Measurements from ENCODE around the gene NEO1.
A peak's percentile ranks its signal among the peaks of the same experiment; 100 is the strongest.

NEO1 gene

GRCh38 chr15:73247331-73247730 is 195.1 kb downstream of the NEO1 start:
- DNase-seq (ENCODE audit: low read depth in 2 of 2, low spot score in 1 of 2): no peak

DNA sequence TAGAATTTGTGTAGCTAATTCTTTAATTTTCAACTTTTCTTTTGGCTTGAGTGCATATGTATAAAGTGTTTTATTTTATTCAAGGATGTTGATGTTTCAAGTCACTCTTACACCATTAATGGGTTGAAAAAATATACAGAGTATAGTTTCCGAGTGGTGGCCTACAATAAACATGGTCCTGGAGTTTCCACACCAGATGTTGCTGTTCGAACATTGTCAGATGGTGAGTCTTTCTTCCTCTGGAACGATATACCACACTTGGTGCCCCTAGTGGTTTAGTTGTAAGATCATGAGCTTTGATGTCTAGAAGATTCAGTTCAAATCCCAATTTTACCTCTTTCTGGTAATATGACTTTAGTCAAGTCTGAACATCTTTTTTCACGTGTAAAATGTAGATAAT is 197.2 kb downstream of the NEO1 start:
- DNase-seq (ENCODE audit: low read depth in 2 of 2, low spot score in 1 of 2): no peak

DNA sequence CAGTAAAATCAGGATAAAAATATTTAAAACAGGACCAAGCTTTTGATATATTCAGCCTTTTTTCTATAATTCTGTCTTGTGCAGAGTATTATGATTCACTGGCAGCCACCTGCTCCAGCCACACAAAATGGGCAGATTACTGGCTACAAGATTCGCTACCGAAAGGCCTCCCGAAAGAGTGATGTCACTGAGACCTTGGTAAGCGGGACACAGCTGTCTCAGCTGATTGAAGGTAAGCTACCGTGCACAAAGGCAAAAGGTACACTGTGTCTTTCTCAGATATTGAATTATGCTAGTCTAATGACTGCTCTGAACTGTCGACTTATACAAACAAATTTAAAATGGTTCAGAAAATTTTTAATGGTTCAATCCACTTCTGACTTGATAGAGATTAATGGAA is 202.3 kb downstream of the NEO1 start:
- DNase-seq (ENCODE audit: low read depth in 2 of 2, low spot score in 1 of 2): no peak

DNA sequence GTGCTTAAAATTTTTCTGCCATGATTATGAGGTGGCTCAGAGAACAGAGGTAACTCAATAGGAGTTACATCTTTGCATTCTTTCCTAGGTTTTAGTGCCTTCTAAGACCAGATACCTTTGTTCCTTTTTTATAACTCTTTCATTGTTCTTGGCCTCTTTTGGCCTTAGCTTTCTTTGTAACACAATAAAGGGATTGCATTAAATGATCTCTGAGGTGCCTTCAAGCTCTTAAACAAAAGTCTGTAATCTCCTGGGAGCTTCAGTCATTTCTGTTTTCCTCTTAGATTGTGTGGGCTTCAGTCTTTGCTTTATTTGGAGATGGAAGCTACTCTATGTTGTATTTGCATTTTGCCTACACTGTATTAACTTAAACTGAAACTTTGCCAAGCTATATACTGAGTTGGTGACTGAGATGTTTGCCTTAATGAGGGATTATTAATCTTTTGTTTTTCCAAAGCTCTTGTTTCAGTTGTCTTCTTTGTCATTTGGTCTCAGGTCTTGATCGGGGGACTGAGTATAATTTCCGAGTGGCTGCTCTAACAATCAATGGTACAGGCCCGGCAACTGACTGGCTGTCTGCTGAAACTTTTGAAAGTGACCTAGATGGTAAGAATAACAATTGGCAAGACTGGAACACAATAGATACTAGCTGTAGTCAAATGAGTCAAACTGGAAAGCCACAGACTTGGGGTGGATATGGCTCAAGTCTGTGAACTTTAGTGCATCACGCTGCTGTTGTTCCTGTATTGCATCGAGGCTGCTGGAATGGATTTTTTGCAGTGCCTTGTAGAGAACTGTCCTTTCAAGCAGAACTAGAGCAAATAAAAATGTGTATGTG is 206.2 kb downstream of the NEO1 start:
- no peak for DNase-seq (ENCODE audit: low read depth in 2 of 2, low spot score in 1 of 2)

DNA sequence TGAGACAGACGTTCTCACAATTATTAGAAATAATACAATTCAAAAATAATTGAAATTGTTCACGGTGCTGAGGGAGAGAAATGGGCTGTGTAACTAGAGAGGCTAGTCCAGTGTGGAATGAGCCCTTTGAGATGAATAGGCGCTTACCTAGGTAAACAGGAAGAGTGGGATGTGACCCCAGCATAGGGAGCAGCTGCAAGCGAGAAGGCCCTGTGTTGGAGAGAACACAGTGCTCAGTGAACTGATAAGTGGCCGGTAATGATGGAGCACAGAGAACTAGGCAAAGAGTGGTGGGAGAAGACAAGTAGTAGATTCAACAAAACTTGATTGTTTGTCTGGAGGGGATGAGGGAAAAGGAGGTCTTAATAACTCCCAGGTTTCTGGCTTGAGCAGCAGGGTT is 212.6 kb downstream of the NEO1 start:
- no peak for DNase-seq (ENCODE audit: low read depth in 2 of 2, low spot score in 1 of 2)

DNA sequence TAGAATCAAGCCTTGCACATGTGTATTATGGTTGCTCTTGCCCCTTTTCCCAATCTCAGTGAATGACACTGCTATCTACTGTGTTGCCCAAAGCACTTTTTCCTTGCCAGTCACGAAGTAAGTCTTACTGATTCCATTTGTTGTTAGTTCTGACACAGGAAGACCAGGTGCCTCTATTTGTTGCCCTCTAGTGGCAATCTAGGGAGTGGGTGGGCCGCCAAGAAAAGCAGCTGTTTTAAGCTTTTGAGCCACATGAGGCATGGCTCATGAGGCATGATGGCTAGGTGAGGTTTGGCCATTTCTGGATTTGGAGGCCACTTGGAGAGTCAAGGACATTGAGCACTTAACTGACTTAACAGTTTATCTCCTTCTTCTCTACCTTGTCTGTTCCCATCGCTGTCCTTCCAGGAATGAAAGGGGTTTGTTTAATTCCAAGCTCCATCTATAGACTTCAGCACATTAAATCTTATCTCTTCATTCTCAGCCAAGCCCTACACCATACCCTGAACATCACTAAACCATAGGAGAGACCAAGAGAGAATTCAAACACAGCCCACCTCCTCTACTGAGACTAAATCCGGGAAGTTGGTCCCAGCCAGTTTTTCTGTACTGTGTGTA is 213.4 kb downstream of the NEO1 start:
- DNase-seq (ENCODE audit: low read depth in 2 of 2, low spot score in 1 of 2): peak; percentile 6 to 10

- DNase-seq (ENCODE audit: low read depth in 2 of 2, low spot score in 1 of 2): no peak
Observed at GRCh38 chr15:73268457-73268856, 216.2 kb downstream of the NEO1 start.

DNA sequence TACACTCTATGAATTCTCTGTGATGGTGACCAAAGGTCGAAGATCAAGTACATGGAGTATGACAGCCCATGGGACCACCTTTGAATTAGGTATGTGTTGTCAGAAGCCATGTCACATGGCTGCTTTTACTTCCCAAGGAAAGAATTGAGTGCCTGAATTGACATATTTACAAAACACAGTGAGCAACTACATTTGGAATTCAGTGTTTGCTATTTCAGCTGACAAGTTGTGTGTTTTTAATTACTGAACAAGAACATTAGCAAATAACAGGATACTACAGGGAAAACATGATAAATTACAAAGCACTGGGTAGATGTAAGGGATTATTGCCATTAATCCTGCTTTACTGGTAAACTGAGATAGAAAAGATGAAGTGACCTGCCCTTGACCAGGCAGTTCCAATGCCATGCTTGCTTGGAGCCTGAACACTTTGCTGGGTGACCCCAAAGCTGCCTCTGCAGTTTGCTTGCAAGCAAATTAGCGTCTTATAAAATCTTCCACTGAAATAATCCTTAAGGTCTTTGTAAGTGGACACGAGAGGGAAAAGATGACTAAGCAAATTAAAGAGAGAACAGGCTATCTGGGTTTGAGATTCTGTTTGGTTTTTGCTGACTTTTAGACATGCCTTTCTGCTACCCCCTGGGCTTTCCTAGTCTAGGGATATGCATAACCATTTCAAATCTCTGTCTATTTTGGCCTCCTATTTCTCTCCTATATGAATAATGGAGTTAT is 218.3 kb downstream of the NEO1 start:
- no peak for DNase-seq (ENCODE audit: low read depth in 2 of 2, low spot score in 1 of 2)

DNA sequence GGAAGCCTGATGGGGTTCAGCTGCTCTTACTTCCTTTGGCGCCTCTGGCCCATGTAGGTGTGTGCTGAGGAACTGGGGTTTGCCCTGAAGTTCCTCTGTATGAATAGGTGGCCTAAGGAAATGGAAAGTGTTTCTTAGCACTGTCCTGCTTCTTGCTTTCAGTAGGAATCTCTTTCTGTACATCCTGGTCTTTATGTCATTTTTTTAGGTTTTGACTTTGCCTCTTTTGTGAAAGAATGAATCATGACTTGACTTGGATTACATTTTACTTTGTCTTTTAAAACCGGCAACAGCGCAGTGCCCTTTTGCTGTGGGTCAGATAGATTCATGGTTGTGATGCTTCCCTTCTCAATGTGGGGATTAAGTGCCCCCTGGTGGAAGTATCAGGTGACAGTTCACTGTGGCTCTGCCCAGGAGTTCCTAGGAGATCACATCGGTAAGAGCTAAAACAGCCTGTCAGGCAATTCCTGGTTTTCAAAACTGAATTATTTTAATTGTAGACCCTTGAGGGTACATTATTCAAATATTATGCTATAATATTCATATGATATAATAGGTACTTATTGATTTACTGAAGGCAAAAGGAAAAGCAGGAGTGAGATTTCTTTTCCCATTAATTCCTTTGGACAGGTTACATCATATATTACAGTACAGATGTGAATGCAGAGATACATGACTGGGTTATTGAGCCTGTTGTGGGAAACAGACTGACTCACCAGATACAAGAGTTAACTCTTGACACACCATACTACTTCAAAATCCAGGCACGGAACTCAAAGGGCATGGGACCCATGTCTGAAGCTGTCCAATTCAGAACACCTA is 221.1 kb downstream of the NEO1 start:
- no peak for DNase-seq (ENCODE audit: low read depth in 2 of 2, low spot score in 1 of 2)

- DNase-seq (ENCODE audit: low read depth in 2 of 2, low spot score in 1 of 2): no peak
Observed at GRCh38 chr15:73275862-73276261, 223.6 kb downstream of the NEO1 start.

DNA sequence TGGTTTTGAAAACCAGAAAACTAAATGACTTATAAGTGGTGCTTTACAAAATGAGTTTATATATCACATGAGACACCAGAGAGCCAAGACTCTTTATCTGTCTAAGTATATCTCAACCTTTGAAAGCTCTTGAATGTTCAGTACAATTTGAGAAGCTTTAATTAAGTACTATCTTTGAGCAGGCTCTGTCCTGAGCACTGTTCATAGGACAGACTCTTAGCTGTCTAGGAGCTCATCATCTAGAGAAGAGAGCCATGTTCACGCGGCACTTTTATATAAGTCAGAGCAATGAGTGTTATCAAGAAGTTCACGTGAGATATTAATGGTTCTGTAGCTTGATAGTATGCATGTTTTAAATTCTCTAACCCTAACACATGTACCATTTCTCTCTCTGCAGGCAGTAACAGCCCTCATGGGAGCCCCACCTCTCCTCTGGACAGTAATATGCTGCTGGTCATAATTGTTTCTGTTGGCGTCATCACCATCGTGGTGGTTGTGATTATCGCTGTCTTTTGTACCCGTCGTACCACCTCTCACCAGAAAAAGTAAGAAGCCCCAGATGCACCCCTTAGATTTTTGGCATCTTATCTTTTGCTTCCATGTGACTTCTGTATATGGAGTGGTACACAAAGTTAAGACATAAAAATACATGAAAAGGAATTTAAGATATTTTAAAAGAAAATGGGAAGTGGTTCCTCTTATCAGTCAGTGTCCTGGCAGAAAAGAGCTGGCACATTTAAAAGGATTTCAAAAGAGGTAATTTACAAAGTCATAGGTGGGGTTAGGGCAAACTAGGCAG is 230.5 kb downstream of the NEO1 start:
- DNase-seq (ENCODE audit: low read depth in 2 of 2, low spot score in 1 of 2): no peak

DNA sequence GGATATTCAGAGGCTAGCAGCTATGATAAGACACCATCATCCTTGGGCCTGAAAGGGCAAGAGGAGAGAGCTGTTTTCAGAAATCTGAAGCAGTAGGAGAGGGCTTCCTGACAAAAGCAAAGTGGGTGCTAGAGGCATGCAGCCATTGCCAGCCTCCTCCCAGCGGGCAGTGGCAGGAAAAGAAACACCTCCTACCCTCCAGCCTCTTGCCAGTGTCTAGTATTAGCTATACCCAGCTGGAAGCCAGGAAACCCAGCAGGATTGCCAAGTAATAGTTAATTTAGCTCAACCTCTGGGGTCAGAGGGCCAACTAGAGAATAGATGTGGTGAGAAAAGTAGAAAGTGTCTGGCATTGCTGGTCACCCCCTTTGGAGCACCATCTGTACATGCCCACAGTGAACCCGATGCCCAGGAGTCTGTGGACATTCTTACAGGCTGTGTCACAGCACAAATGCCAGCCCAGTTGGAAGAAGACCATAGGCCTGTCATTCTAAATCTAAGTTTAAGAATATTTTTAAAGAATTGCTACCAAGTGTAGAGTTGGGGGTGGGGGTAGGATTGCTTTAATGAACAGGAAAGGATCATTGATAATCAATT is 231.2 kb downstream of the NEO1 start:
- DNase-seq (ENCODE audit: low read depth in 2 of 2, low spot score in 1 of 2): no peak

- no peak for DNase-seq (ENCODE audit: low read depth in 2 of 2, low spot score in 1 of 2)
Observed at GRCh38 chr15:73284090-73284716, 231.9 kb downstream of the NEO1 start.

DNA sequence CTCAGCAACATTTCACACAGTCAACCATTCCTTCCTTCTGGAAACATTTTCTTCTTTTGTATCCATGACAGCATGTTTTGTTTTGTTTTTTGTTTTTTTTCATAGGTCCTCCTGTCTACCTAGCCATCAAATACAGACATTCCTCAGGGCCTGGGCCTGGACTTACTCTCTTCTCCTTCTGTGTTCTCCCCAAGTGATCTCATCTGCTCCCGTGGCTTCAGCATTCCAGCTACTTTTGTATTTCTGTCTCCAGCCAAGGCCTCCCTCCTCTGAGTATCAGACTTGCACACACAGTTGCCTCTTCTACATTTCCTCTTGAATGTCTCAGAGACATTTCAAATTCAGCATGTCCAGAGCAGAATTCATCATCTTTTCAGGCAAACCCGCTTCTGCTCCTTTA is 234.0 kb downstream of the NEO1 start:
- DNase-seq (ENCODE audit: low read depth in 2 of 2, low spot score in 1 of 2): no peak

- DNase-seq (ENCODE audit: low read depth in 2 of 2, low spot score in 1 of 2): no peak
Observed at GRCh38 chr15:73287019-73287418, 234.8 kb downstream of the NEO1 start.

DNA sequence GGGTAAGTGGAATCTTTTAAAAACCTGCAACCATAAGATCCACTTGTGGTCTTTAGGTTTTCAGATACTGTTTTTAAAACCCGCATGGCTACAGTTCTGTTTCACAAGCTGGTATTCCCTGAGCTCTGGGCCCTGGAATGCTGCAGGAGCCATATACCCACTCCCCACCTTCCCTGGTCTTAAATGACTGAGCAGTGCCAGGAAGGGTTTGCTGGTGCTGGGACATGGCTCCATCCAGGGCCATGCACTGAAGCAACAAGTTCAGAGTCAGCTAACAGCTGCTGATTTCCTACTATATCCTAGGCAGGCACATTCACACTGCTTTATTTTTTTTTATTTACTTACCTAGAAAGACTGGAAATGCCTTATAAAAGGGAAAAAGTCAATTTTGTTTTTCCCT is 239.2 kb downstream of the NEO1 start:
- no peak for DNase-seq (ENCODE audit: low read depth in 2 of 2, low spot score in 1 of 2)

DNA sequence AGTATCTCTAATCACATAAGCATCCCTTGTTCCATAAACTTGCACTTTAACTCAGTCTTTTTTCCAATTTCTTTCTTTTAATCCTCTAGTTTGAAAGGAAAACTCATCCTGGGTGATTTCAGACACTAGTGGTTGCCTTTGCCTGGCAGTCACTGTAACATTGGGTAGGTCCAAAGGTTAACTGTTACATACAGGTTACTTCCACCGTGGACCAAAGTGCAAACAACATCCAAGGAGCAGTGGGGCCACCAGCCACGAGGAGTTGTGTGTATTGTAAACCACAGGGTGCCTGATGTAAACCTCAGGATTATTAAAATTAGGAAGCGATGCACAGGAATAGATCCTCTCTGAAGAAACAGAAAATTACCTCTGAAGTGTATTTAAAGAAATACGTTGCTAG is 241.5 kb downstream of the NEO1 start:
- no peak for DNase-seq (ENCODE audit: low read depth in 2 of 2, low spot score in 1 of 2)

DNA sequence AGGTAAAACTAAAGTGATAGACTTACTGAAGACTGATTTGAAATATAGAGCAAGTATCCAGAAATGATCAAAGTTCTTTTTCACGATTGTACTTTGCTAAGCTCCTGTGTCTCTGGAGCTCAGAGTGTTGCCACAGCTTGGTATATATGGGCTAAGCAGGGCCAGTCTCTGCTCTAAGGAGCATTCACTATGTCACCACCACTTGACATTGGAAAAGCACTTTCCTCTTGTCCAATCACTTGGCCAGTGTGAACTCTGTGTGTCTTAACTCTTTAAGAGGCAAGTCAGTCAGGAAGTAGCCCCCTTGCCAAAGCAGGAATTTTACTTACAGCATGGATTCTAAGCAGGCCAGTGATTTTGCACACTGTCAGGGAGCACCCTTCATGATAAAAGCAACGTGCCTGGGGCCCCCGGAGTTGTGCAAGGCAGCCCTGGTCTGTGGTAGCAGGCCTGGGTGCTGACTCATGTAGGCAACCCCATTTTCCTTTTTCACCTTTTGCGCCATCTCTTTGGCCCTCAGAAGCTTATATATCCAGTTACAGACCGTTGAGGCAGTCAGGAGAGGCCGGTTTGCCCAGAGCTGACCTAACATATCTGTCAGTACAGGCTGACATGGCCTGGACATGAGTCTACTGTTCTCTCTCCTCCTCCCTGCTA is 243.5 kb downstream of the NEO1 start:
- DNase-seq (ENCODE audit: low read depth in 2 of 2, low spot score in 1 of 2): no peak
